HepG2 (cell line): ENCODE results near the gene SOX5. TPM values are rescaled to one million over a fixed set of nuclear protein-coding genes. Genes with fewer than 3 reads are reported as not detected.

Experiments
- ATAC-seq: fragments of 200-7000 bp; cut with Tn5 transposase; 3 replicates; pipeline ENCODE4 v1.9.1; 2020; ENCODE audit warnings: mild to moderate bottlenecking, moderate library complexity
- BruUV-seq: library from RNA; stranded (reverse); fragments of 400-500 nt; replicated peaks from 2 replicates; lab custom pipeline; 2021; lab: Mats Ljungman, UMichigan
- CTCF ChIA-PET: fragments of 300-600 bp; formaldehyde crosslinking; extraction: SDS; loops from one replicate; lab custom pipeline; 2021; ENCODE audit warnings: low total read pairs, inconsistent platforms, low intra/inter-chr PET ratio; lab: Yijun Ruan, JAX
- POLR2A ChIA-PET: fragments of 350-600 bp; sonication (Branson Sonifier 250); formaldehyde crosslinking; loops from one replicate; lab custom pipeline; 2020; ENCODE audit warnings: antibody characterized with exemption, inconsistent platforms; lab: Yijun Ruan, JAX
- DNase-seq: peaks from one replicate; pipeline ENCODE4 v3.0.0-alpha.2; 2015; ENCODE audit warnings: low spot score
- FAIRE-seq: peaks from 3 replicates; lab custom pipeline; 2011; peaks lifted over from hg19 to GRCh38; lab: Jason Lieb, UNC
- H2AFZ ChIP-seq: one replicate; pipeline ENCODE4 v1.6.1; 2011; ENCODE audit warnings: low read length, inconsistent platforms
- H3K27ac ChIP-seq: fragments of 300-600 bp; 3 replicates; pipeline ENCODE4 v1.8.0; 2011; ENCODE audit warnings: mixed run types, mild to moderate bottlenecking, mixed read lengths, low read length, inconsistent platforms; ENCODE audit not compliant: insufficient read depth; ENCODE audit errors: extremely low read length
- H3K27me3 ChIP-seq, 2 experiments: fragments of 200-600 bp in 1 of 2; 2 replicates in 1 of 2; 3 replicates in 1 of 2; pipeline versions ENCODE4 v1.6.0 to v1.8.0; 2011; ENCODE audit warnings: low read length in 2 of 2, mild to moderate bottlenecking in 2 of 2, moderate library complexity in 2 of 2, inconsistent platforms in 1 of 2; ENCODE audit not compliant: insufficient read depth in 2 of 2, control insufficient read depth in 1 of 2
- H3K36me3 ChIP-seq, 2 experiments: fragments of 200-600 bp in 1 of 2; replicated peaks in 1 of 2; 2 replicates in 1 of 2; 3 replicates in 1 of 2; pipeline versions ENCODE4 v1.5.1 to v1.8.0; 2011; ENCODE audit warnings: low read length in 2 of 2, inconsistent platforms in 1 of 2; ENCODE audit not compliant: insufficient read depth in 2 of 2, control insufficient read depth in 1 of 2
- H3K4me1 ChIP-seq: 2 replicates; pipeline ENCODE4 v1.5.1; 2012; ENCODE audit warnings: low read length, inconsistent platforms; ENCODE audit not compliant: insufficient read depth
- H3K4me2 ChIP-seq: 2 replicates; pipeline ENCODE4 v1.6.0; 2011; ENCODE audit warnings: low read depth, low read length, inconsistent platforms
- H3K4me3 ChIP-seq, 3 experiments: fragments of 200-600 bp in 1 of 3; sonication (generic), shearing (Covaris generic) in 1 of 3; replicated peaks in 1 of 3; 2 replicates each; pipeline ENCODE4 v1.5.1; 2011 to 2016; ENCODE audit warnings: low read length in 3 of 3, inconsistent platforms in 2 of 3, low read depth in 2 of 3, mild to moderate bottlenecking in 2 of 3, control low read depth in 1 of 3, mixed read lengths in 1 of 3; ENCODE audit not compliant: insufficient read depth in 1 of 3
- H3K79me2 ChIP-seq: one replicate; pipeline ENCODE4 v1.6.1; 2011; ENCODE audit warnings: low read length, inconsistent platforms; ENCODE audit not compliant: insufficient read depth
- H3K9ac ChIP-seq: 2 replicates; pipeline ENCODE4 v1.6.0; 2011; ENCODE audit warnings: mild to moderate bottlenecking, low read depth, low read length, inconsistent platforms; ENCODE audit not compliant: insufficient read depth
- H3K9me3 ChIP-seq: 2 replicates; pipeline ENCODE4 v1.5.1; 2012; ENCODE audit warnings: mild to moderate bottlenecking, low read length
- H4K20me1 ChIP-seq: 2 replicates; pipeline ENCODE4 v1.6.0; 2011; ENCODE audit warnings: inconsistent platforms, mild to moderate bottlenecking, low read length, moderate library complexity; ENCODE audit not compliant: insufficient read depth
- ZNF180 ChIP-seq: sonication (generic); formaldehyde crosslinking; IDR thresholded peaks from 2 replicates; pipeline ENCODE4 v1.4.0; 2020; ENCODE audit warnings: low read depth, missing genetic modification reagents, borderline replicate concordance
- ZNF431 ChIP-seq: sonication (generic); formaldehyde crosslinking; IDR thresholded peaks from 2 replicates; pipeline ENCODE4 v1.9.0; 2022; ENCODE audit warnings: missing genetic modification reagents, low read depth, mild to moderate bottlenecking, borderline replicate concordance
- WGBS: methylation state at CpG from one replicate; pipeline ENCODE4 v1.1.6; 2017; ENCODE audit warnings: low lambda C conversion rate; 5-methylcytosine and 5-hydroxymethylcytosine counted together
- in situ Hi-C: cut with HindIII; loops from 2 replicates; pipeline ENCODE4 v1.10.0; 2017; ENCODE audit warnings: low pct_unique_long_range_greater_than_20kb; ENCODE audit not compliant: extremely low pct_ligation_motif_present
- intact Hi-C: fragments of 100-400 bp; cut with micrococcal nuclease; formaldehyde crosslinking; loops from one replicate; pipeline ENCODE4 v1.10.0; 2022; ENCODE audit not compliant: unreplicated experiment
- polyA plus RNA-seq, 8 experiments: library from polyadenylated mRNA; depleted of rRNA in 3 of 8; stranded (reverse) in 7 of 8; unstranded in 1 of 8; fragments of >200 nt; fragmentation: Illumina TruSeq in 4 of 8; extraction: Trizol in 4 of 8; gene quantifications; 2 replicates each; pipeline versions ENCODE4 v1.2.1 to v1.2.3, GENCODE V29; 2011 to 2016; ENCODE audit warnings: low read depth in 4 of 8, missing spikeins in 1 of 8, mixed read lengths in 1 of 8; ENCODE audit not compliant: insufficient read depth in 1 of 8
- total RNA-seq, 5 experiments: library from RNA; depleted of rRNA; stranded (reverse); fragments of >200 nt; fragmentation: Illumina TruSeq; extraction: Trizol; gene quantifications; 2 replicates each; pipeline ENCODE4 v1.2.3, GENCODE V29; 2016; ENCODE audit warnings: low read depth in 1 of 5
- TF ChIP-seq, protein P1 (sequence below): sonication (generic); formaldehyde crosslinking; IDR thresholded peaks from 2 replicates; pipeline ENCODE4 v1.5.1; 2020; ENCODE audit warnings: mild to moderate bottlenecking, missing genetic modification reagents, moderate library complexity
- TF ChIP-seq, protein P2 (sequence below): sonication (generic); formaldehyde crosslinking; IDR thresholded peaks from 2 replicates; pipeline ENCODE4 v1.4.0; 2020; ENCODE audit warnings: mild to moderate bottlenecking, missing genetic modification reagents

Gene SOX5
- total and polyA plus RNA-seq, 2 of the 13 experiments (the other 11 are each of a cell fraction or from before 2014, with no cell fraction given): 18.5 to 76.4 TPM

DNA sequence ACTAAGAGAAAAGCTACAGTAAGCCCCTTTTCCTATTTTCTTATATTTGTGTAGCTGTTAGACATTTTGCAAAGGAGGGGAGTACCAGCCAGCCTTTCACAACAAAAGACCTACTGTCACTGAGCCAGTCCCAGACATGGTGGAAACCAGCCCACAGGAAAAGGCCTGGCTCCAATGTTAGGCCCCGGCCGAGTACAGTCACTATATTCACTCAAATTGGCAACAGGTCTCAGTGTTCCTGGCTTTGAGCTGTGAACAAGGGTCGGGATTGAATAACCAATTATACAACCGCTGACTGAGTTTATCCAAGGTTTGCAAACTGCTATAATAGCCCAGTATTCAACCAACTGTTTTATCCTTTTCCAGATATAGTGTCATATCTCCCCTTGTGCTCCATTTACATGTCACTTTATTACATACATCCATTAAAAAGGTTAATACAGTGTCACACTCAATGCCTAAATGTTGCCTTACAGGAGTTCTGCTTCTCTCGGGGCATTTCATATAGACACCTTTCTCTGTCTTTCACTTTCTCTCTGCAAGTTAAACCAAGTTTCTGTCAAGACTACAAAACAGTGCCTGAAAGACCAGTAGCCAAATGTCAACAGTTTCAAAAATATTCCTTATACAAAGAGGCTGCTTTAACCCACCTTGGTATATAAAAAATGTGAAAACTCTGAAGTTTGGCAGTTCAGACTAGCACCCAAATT, 178.1 kb downstream of the SOX5 start:
- FAIRE-seq (no peak), DNase-seq (peak; percentile 4), ATAC-seq (peak; percentile 49; the same call in 1 of the 3 replicates)
- H3K9ac ChIP-seq: no peak overlapping the region
- H3K4me2 ChIP-seq: no peak overlapping the region
- WGBS: 97% methylated on average over 5 of the region's 5 CpGs
- H3K36me3 ChIP-seq: 0 out of 5 replicates have a peak, but pooled peaks cover 0 to 7% of the 10 kb centered on the region in 2 experiments
- CTCF ChIA-PET: no interaction called here
- no peaks in the 10 kb centered on the region for H3K79me2 ChIP-seq
- intact Hi-C loops: no loop called here
- no peaks in the 10 kb centered on the region for H3K4me1 ChIP-seq
- no peak overlapping the region for H3K27ac ChIP-seq
- BruUV-seq: no TSS peak
- no peak overlapping the region for H2AFZ ChIP-seq
- H3K27me3 ChIP-seq: no peaks in the 10 kb centered on the region
- no peak overlapping the region for H3K4me3 ChIP-seq
- POLR2A ChIA-PET: interaction anchor here (0.8 kb wide), 1 partner anchor 665 kb away, joined by 3 read pairs; no protein-coding TSS in a partner anchor
- H3K9me3 ChIP-seq: no peaks in the 10 kb centered on the region
- no peaks in the 10 kb centered on the region for H4K20me1 ChIP-seq
- TF ChIP-seq, protein P1, sequence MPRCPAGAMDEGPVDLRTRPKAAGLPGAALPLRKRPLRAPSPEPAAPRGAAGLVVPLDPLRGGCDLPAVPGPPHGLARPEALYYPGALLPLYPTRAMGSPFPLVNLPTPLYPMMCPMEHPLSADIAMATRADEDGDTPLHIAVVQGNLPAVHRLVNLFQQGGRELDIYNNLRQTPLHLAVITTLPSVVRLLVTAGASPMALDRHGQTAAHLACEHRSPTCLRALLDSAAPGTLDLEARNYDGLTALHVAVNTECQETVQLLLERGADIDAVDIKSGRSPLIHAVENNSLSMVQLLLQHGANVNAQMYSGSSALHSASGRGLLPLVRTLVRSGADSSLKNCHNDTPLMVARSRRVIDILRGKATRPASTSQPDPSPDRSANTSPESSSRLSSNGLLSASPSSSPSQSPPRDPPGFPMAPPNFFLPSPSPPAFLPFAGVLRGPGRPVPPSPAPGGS: no peak
- TF ChIP-seq ZNF180 (CRISPR knock-in tag) (no peak), ZNF431 (CRISPR knock-in tag) (no peak)
- TF ChIP-seq, protein P2, sequence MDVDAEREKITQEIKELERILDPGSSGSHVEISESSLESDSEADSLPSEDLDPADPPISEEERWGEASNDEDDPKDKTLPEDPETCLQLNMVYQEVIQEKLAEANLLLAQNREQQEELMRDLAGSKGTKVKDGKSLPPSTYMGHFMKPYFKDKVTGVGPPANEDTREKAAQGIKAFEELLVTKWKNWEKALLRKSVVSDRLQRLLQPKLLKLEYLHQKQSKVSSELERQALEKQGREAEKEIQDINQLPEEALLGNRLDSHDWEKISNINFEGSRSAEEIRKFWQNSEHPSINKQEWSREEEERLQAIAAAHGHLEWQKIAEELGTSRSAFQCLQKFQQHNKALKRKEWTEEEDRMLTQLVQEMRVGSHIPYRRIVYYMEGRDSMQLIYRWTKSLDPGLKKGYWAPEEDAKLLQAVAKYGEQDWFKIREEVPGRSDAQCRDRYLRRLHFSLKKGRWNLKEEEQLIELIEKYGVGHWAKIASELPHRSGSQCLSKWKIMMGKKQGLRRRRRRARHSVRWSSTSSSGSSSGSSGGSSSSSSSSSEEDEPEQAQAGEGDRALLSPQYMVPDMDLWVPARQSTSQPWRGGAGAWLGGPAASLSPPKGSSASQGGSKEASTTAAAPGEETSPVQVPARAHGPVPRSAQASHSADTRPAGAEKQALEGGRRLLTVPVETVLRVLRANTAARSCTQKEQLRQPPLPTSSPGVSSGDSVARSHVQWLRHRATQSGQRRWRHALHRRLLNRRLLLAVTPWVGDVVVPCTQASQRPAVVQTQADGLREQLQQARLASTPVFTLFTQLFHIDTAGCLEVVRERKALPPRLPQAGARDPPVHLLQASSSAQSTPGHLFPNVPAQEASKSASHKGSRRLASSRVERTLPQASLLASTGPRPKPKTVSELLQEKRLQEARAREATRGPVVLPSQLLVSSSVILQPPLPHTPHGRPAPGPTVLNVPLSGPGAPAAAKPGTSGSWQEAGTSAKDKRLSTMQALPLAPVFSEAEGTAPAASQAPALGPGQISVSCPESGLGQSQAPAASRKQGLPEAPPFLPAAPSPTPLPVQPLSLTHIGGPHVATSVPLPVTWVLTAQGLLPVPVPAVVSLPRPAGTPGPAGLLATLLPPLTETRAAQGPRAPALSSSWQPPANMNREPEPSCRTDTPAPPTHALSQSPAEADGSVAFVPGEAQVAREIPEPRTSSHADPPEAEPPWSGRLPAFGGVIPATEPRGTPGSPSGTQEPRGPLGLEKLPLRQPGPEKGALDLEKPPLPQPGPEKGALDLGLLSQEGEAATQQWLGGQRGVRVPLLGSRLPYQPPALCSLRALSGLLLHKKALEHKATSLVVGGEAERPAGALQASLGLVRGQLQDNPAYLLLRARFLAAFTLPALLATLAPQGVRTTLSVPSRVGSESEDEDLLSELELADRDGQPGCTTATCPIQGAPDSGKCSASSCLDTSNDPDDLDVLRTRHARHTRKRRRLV (CRISPR knock-in tag): no peak
- in situ Hi-C loops: no loop called here
